Calu3 (cell line): ENCODE data around the gene BFSP2. TPM values are rescaled to one million over a fixed set of nuclear protein-coding genes. Genes with fewer than 3 reads are reported as not detected.

Experiments used
- BruUV-seq: library from RNA; stranded (reverse); fragments of 400-500 nt; replicated peaks from 2 replicates; lab custom pipeline; 2021; lab: Mats Ljungman, UMichigan
- CTCF ChIA-PET: fragments of 300-600 bp; sonication (Branson Sonifier 250); formaldehyde crosslinking; loops from one replicate; lab custom pipeline; 2022; ENCODE audit warnings: antibody characterized with exemption; lab: Charles Lee
- DNase-seq: peaks from one replicate; pipeline ENCODE4 v3.0.0; 2022
- H3K27ac Mint-ChIP-seq: one replicate; pipeline ENCODE4 v1.8.0; 2022; ENCODE audit warnings: mixed read lengths; ENCODE audit not compliant: unreplicated experiment
- H3K27me3 Mint-ChIP-seq: one replicate; pipeline ENCODE4 v1.8.0; 2022; ENCODE audit warnings: mixed read lengths; ENCODE audit not compliant: unreplicated experiment
- H3K36me3 Mint-ChIP-seq: one replicate; pipeline ENCODE4 v1.8.0; 2022; ENCODE audit warnings: mild to moderate bottlenecking, moderate library complexity, mixed read lengths; ENCODE audit not compliant: insufficient read depth, unreplicated experiment
- H3K4me1 Mint-ChIP-seq: one replicate; pipeline ENCODE4 v1.8.0; 2022; ENCODE audit warnings: mild to moderate bottlenecking, low read depth, mixed read lengths; ENCODE audit not compliant: unreplicated experiment
- H3K4me3 Mint-ChIP-seq: one replicate; pipeline ENCODE4 v1.8.0; 2022; ENCODE audit warnings: mild to moderate bottlenecking, low read depth, moderate library complexity, mixed read lengths; ENCODE audit not compliant: unreplicated experiment
- H3K9me3 Mint-ChIP-seq: one replicate; pipeline ENCODE4 v1.8.0; 2022; ENCODE audit warnings: low read depth, mixed read lengths; ENCODE audit not compliant: unreplicated experiment
- intact Hi-C: fragments of 100-400 bp; cut with micrococcal nuclease; formaldehyde crosslinking; loops from one replicate; pipeline ENCODE4 v1.10.0; 2022; ENCODE audit not compliant: unreplicated experiment
- total RNA-seq: library from RNA; stranded (reverse); gene quantifications from 2 replicates; pipeline ENCODE4 v1.2.3, GENCODE V29; 2022
- TF ChIP-seq, protein P1 (sequence below): fragments of 200-600 bp; IDR thresholded peaks from one replicate; pipeline ENCODE4 v1.8.0; 2022; ENCODE audit warnings: antibody characterized with exemption; ENCODE audit not compliant: unreplicated experiment

BFSP2 gene
- total RNA-seq, 1 experiment from 2014 or later: not detected

DNA sequence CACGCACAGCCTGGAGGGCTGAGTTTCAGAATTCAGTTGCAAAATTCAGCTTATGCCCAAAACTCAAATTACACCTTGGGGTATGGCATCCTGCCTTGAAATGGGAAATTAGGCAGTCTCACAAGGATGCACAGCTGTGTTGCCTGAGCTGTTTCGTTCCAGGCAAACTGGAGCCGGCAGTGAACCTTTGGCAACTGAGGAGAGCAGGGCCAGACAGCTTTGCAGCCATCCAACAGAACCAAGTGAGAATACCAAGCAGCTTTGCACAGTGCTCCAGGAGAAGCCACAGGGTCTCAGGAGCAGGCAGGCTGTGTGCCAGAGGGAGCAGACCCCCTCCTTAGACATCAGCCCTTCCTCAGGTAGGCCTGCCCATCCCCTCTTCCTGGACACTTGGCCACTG is 32.5 kb upstream of the BFSP2 start:
- Mint-ChIP-seq H3K4me3 (no peak overlapping the region), H3K9me3 (no peaks in the 10 kb centered on the region), H3K4me1 (no peaks in the 10 kb centered on the region), H3K36me3 (no peaks in the 10 kb centered on the region), H3K27me3 (peaks cover 98% of the 10 kb centered on the region), H3K27ac (no peak overlapping the region)
- DNase-seq: no peak
- intact Hi-C loops: no loop called here
- BruUV-seq: no TSS peak
- TF ChIP-seq, protein P1, sequence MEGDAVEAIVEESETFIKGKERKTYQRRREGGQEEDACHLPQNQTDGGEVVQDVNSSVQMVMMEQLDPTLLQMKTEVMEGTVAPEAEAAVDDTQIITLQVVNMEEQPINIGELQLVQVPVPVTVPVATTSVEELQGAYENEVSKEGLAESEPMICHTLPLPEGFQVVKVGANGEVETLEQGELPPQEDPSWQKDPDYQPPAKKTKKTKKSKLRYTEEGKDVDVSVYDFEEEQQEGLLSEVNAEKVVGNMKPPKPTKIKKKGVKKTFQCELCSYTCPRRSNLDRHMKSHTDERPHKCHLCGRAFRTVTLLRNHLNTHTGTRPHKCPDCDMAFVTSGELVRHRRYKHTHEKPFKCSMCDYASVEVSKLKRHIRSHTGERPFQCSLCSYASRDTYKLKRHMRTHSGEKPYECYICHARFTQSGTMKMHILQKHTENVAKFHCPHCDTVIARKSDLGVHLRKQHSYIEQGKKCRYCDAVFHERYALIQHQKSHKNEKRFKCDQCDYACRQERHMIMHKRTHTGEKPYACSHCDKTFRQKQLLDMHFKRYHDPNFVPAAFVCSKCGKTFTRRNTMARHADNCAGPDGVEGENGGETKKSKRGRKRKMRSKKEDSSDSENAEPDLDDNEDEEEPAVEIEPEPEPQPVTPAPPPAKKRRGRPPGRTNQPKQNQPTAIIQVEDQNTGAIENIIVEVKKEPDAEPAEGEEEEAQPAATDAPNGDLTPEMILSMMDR: no peak
- CTCF ChIA-PET: interaction anchor here (1.3 kb wide), 1 partner anchor 16 kb away, joined by 3 read pairs; no protein-coding TSS in a partner anchor

DNA sequence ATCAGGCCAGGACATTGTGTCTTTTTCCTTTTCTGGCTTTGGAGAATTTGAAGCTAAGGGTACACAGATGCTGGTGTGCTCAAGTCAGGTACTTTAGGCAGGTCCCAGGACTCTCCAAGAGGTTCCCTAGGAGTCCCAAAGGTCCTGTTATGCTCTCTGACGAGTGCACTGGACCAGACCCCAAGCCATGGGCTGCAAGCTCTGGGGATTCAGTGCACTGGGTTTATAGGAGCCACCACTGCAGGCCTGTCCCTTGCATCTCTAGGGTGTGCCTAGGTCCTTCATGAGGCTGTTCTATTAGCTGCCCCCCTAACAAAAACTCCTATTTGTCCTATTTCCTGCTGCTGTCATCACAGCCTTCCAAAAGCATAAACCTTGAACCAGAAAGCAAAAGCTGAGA is 31.9 kb upstream of the BFSP2 start:
- Mint-ChIP-seq H3K4me3 (no peak overlapping the region), H3K27me3 (peaks cover 98% of the 10 kb centered on the region), H3K27ac (no peak overlapping the region), H3K36me3 (no peaks in the 10 kb centered on the region), H3K4me1 (no peaks in the 10 kb centered on the region), H3K9me3 (no peaks in the 10 kb centered on the region)
- DNase-seq: no peak
- TF ChIP-seq, protein P1: no peak
- CTCF ChIA-PET: interaction anchor here (0.6 kb wide), 1 partner anchor 1041 kb away, joined by 3 read pairs; no protein-coding TSS in a partner anchor
- intact Hi-C loops: no loop called here
- BruUV-seq: no TSS peak

DNA sequence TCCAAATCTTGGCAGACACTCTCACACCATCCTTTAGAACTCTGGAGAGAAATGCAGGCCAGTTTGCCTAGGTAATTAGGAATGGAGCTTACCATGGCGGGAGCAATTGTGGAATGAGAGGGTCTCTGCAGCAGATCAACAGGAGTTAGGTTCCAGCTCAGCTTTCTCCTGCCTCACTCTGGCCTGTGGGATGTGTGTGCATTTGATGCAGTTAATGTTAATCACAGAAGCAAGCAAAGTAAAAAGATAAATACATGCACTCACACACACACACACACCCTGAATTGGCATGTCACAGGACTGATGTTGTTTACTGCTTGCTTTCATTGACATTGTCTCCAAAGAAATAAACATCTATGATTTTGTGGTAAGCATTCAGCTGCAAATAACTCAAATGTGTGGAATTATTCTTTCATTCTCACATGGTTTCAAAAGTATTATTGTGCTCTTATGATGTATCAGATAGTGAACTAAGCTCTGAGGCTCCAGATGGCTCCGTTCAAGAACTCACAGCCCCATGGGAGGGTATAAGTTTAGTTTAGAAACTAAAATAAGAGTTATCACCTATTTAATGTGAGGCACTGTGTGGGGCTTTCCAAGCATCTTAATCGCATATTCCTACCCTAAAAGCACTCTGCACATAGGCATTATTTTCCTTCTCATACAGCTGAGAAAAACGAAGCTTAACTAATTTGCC is 31.3 kb upstream of the BFSP2 start:
- Mint-ChIP-seq H3K4me1 (no peaks in the 10 kb centered on the region), H3K27me3 (peaks cover 98% of the 10 kb centered on the region), H3K36me3 (no peaks in the 10 kb centered on the region), H3K4me3 (no peak overlapping the region), H3K9me3 (no peaks in the 10 kb centered on the region), H3K27ac (no peak overlapping the region)
- CTCF ChIA-PET: interaction anchor here (0.6 kb wide), 1 partner anchor 1041 kb away, joined by 3 read pairs; no protein-coding TSS in a partner anchor
- no TSS peak for BruUV-seq
- no peak for DNase-seq
- intact Hi-C loops: no loop called here
- TF ChIP-seq, protein P1: no peak

DNA sequence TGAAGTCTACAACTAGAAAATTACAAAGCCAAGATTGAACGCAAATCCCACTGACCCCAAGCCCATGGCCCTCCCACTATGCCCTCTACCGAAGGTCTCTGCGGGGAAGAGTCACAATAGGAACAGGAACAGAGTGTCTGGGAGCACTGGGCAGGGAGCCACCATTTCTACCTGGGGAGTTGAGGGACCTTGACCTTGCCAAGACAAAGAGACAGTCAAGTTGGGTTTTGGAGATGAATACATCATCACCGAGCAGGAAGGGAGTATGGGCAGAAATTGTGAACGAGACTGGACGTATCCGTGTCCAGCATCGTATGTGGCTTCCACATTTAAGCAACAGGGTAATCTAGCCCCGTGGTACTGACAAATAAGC is 30.8 kb upstream of the BFSP2 start:
- Mint-ChIP-seq H3K9me3 (no peaks in the 10 kb centered on the region), H3K27me3 (peaks cover 100% of the 10 kb centered on the region), H3K4me1 (no peaks in the 10 kb centered on the region), H3K27ac (no peak overlapping the region), H3K36me3 (no peaks in the 10 kb centered on the region), H3K4me3 (no peak overlapping the region)
- no peak for DNase-seq
- intact Hi-C loops: no loop called here
- CTCF ChIA-PET: no interaction called here
- no TSS peak for BruUV-seq
- TF ChIP-seq, protein P1: no peak
